A549 (cell line): ENCODE results near the gene HNRNPUL1. TPM values are rescaled to one million over a fixed set of nuclear protein-coding genes. Genes with fewer than 3 reads are reported as not detected.

Experiments used
- ATAC-seq, 2 experiments: fragments of 200-7000 bp in 1 of 2; fragments of >200 bp in 1 of 2; cut with Nextera tagmentation in 1 of 2; cut with Tn5 transposase in 1 of 2; 3 replicates each; pipeline versions ENCODE4 v1.8.0 to v1.9.1; 2018 to 2020; ENCODE audit warnings: mild to moderate bottlenecking in 1 of 2, moderate library complexity in 1 of 2
- CTCF ChIA-PET: fragments of 300-600 bp; sonication (Branson Sonifier 250); formaldehyde crosslinking; extraction: SDS; loops from one replicate; lab custom pipeline; 2021; ENCODE audit warnings: antibody characterized with exemption, inconsistent platforms; lab: Yijun Ruan, JAX
- POLR2A ChIA-PET: fragments of 350-600 bp; formaldehyde crosslinking; extraction: SDS; loops from one replicate; lab custom pipeline; 2021; ENCODE audit warnings: antibody characterized with exemption, inconsistent platforms; lab: Yijun Ruan, JAX
- DNase-seq, 2 experiments: peaks; one replicate each; pipeline versions ENCODE4 v3.0.0 to v3.0.0-alpha.2; 2011 to 2016; ENCODE audit warnings: low read depth in 1 of 2, low spot score in 1 of 2
- FAIRE-seq: peaks from 2 replicates; lab custom pipeline; 2011; peaks lifted over from hg19 to GRCh38; lab: Jason Lieb, UNC
- H3K27ac ChIP-seq, 2 experiments: fragments of >200 bp; sonication (Bioruptor Twin); formaldehyde crosslinking; 3 replicates each; pipeline ENCODE4 v1.5.1; 2016 to 2017
- H3K4me1 ChIP-seq: fragments of >200 bp; sonication (Bioruptor Twin); formaldehyde crosslinking; 3 replicates; pipeline ENCODE4 v1.6.1; 2016
- H3K4me2 ChIP-seq: fragments of >200 bp; sonication (Bioruptor Twin); formaldehyde crosslinking; 3 replicates; pipeline ENCODE4 v1.6.1; 2016
- H3K4me3 ChIP-seq: fragments of >200 bp; sonication (Bioruptor Twin); formaldehyde crosslinking; 3 replicates; pipeline ENCODE4 v1.5.1; 2016
- H3K9me3 ChIP-seq: fragments of >200 bp; sonication (Bioruptor Twin); formaldehyde crosslinking; 3 replicates; pipeline ENCODE4 v1.6.1; 2016
- BCL3 ChIP-seq: fragments of >200 bp; sonication (Bioruptor Twin); formaldehyde crosslinking; IDR thresholded peaks from 3 replicates; pipeline ENCODE4 v1.6.1; 2016
- BHLHE40 ChIP-seq: IDR thresholded peaks from 2 replicates; pipeline ENCODE4 v1.6.1; 2012; ENCODE audit warnings: low read depth, low read length, inconsistent platforms
- CEBPB ChIP-seq, 2 experiments: fragments of >200 bp in 1 of 2; sonication (Bioruptor Twin) in 1 of 2; formaldehyde crosslinking in 1 of 2; IDR thresholded peaks; 2 replicates each; pipeline ENCODE4 v1.6.1; 2012 to 2016
- CHD4 ChIP-seq: fragments of 200-600 bp; sonication (generic); IDR thresholded peaks from 2 replicates; pipeline ENCODE4 v1.6.1; 2016; ENCODE audit warnings: antibody characterized with exemption, mild to moderate bottlenecking, borderline replicate concordance
- CTCF ChIP-seq: fragments of >200 bp; sonication (Bioruptor Twin); formaldehyde crosslinking; IDR thresholded peaks from 3 replicates; pipeline ENCODE4 v1.5.1; 2016
- ESRRA ChIP-seq: fragments of 150-350 bp; IDR thresholded peaks from 2 replicates; pipeline ENCODE4 v1.6.1; 2014; ENCODE audit warnings: mild to moderate bottlenecking, low read length, borderline replicate concordance
- FOSB ChIP-seq: fragments of 250-450 bp; sonication (Bioruptor Pico); IDR thresholded peaks from 2 replicates; pipeline ENCODE4 v1.5.0; 2020; ENCODE audit warnings: mild to moderate bottlenecking, moderate library complexity
- HMGXB4 ChIP-seq: fragments of 250-450 bp; sonication (Bioruptor Pico); IDR thresholded peaks from 2 replicates; pipeline ENCODE4 v1.5.0; 2021; ENCODE audit warnings: mild to moderate bottlenecking, moderate library complexity, borderline replicate concordance
- HOXB13 ChIP-seq: fragments of 250-450 bp; sonication (Bioruptor Pico); IDR thresholded peaks from 2 replicates; pipeline ENCODE4 v1.5.0; 2020; ENCODE audit warnings: low read depth, mild to moderate bottlenecking, moderate library complexity
- HOXB5 ChIP-seq: fragments of 250-450 bp; sonication (Bioruptor Pico); IDR thresholded peaks from 2 replicates; pipeline ENCODE4 v1.5.0; 2020; ENCODE audit warnings: mild to moderate bottlenecking, moderate library complexity
- KDM5A ChIP-seq: fragments of 200-600 bp; sonication (generic); IDR thresholded peaks from 2 replicates; pipeline ENCODE4 v1.6.1; 2016; ENCODE audit warnings: antibody characterized with exemption, mild to moderate bottlenecking
- MAFK ChIP-seq: fragments of 450-650 bp; IDR thresholded peaks from 2 replicates; pipeline ENCODE4 v1.6.1; 2014; ENCODE audit not compliant: partially characterized antibody
- MAZ ChIP-seq: fragments of 150-350 bp; IDR thresholded peaks from 2 replicates; pipeline ENCODE4 v1.6.1; 2014; ENCODE audit warnings: antibody characterized with exemption, low read depth, low read length, borderline replicate concordance
- MYC ChIP-seq: IDR thresholded peaks from 2 replicates; pipeline ENCODE4 v1.6.1; 2012; ENCODE audit warnings: mild to moderate bottlenecking, inconsistent platforms, low read length, improper control_type of control experiment, borderline replicate concordance
- NFE2L2 ChIP-seq: fragments of 150-350 bp; conservative IDR thresholded peaks from 2 replicates; pipeline ENCODE4 v1.6.1; 2014; ENCODE audit warnings: low read length
- PHF8 ChIP-seq: fragments of 200-600 bp; sonication (generic); IDR thresholded peaks from 2 replicates; pipeline ENCODE4 v1.6.1; 2016; ENCODE audit warnings: low read depth, mild to moderate bottlenecking, antibody characterized with exemption, moderate library complexity, borderline replicate concordance
- POLR2A ChIP-seq: IDR thresholded peaks from 2 replicates; pipeline ENCODE4 v1.6.1; 2012; ENCODE audit warnings: mild to moderate bottlenecking, low read length
- POLR2AphosphoS2 ChIP-seq: conservative IDR thresholded peaks from 2 replicates; pipeline ENCODE4 v1.6.1; 2012; ENCODE audit warnings: low read length, improper control_type of control experiment, inconsistent platforms
- RAD21 ChIP-seq, 2 experiments: fragments of >200 bp in 1 of 2; sonication (Bioruptor Twin) in 1 of 2; formaldehyde crosslinking in 1 of 2; IDR thresholded peaks in 1 of 2; conservative IDR thresholded peaks in 1 of 2; 2 replicates in 1 of 2; 3 replicates in 1 of 2; pipeline ENCODE4 v1.6.1; 2012 to 2018; ENCODE audit warnings: inconsistent platforms in 1 of 2
- TFCP2L1 ChIP-seq: fragments of 250-450 bp; sonication (Bioruptor Pico); IDR thresholded peaks from 2 replicates; pipeline ENCODE4 v1.5.0; 2021; ENCODE audit warnings: mild to moderate bottlenecking
- ZFP36 ChIP-seq: fragments of 450-650 bp; IDR thresholded peaks from 2 replicates; pipeline ENCODE4 v1.6.1; 2014; ENCODE audit warnings: borderline replicate concordance; ENCODE audit not compliant: partially characterized antibody
- WGBS: methylation state at CpG from one replicate; pipeline ENCODE4 v1.1.6; 2017; ENCODE audit errors: missing lambda C conversion rate; 5-methylcytosine and 5-hydroxymethylcytosine counted together
- polyA plus RNA-seq, 4 experiments: library from polyadenylated mRNA; depleted of rRNA in 3 of 4; stranded (reverse); fragments of >200 nt; fragmentation: RNase III in 1 of 4; extraction: RNeasy Plus Mini Kit Qiagen cat#74134 plus additional on column Dnase treatment in 1 of 4; gene quantifications; 2 replicates in 3 of 4; 3 replicates in 1 of 4; pipeline ENCODE4 v1.2.3, GENCODE V29; 2011 to 2017
- TF ChIP-seq, protein P1 (sequence below): IDR thresholded peaks from 2 replicates; pipeline ENCODE4 v1.6.1; 2012
- TF ChIP-seq, protein P2 (sequence below): fragments of 200-600 bp; sonication (generic); IDR thresholded peaks from 2 replicates; pipeline ENCODE4 v1.6.1; 2016; ENCODE audit warnings: antibody characterized with exemption, mild to moderate bottlenecking, moderate library complexity
- TF ChIP-seq, protein P3 (sequence below): IDR thresholded peaks from 2 replicates; pipeline ENCODE4 v1.6.1; 2012; ENCODE audit warnings: low read depth, borderline replicate concordance

HNRNPUL1 gene
- polyA plus RNA-seq, 2 of the 4 experiments (the other 2 are of a cell fraction), result 89.5 to 278 TPM

DNA sequence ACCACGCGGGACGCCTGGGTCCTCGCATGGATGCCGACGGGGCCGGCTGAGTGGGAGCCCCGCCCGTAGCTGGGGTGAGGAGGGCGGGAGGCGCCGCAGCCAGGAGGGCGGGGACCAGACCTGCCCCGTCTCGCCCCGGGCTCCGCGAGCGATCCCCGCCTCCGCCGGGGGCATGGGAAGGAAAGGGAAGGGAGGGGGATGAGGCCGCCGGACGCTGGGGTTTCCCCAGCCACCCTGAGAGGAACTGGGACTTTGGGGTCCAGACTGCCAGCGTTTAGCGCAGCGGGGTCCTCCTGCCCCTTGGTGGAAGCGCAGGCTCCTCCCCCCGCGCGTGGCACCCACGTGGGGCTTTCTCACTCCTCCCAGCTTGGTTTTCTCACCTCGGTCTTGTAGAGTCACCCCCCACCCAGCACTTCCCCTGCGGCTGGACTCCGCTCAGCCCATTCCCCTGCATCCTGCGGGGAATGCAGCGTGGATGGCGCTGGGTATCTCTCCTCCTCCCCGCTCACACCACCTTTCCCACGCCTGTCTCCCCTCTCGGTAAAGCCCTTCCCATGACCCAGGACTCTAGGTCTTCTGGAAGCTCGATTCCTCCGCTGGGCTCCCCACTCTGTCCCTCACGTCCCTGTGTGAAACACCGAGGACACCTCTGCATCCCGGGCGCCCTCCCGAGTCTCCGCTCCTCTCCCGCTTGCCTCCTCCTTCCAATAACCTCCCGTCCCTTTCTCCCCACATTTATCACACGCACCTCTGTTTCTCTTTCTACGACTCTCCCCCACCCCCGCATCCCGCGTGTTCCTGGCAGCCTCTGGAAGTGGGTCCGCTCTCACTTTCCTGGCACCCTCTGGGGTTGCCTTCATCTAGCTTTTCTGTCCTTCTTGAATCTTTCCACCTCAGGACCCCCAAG is 87.4 kb downstream of the HNRNPUL1 start (continued):
- TF ChIP-seq FOSB (CRISPR knock-in tag) (no peak), PHF8 (no peak), POLR2AphosphoS2 (no peak), HOXB5 (CRISPR knock-in tag) (no peak), HMGXB4 (no peak), HOXB13 (CRISPR knock-in tag) (no peak), POLR2A (0 out of 2 replicates have a peak, but pooled peaks have one; percentile 8), RAD21 (conservative IDR thresholded peaks at IDR 0.05 in 1 of 2, IDR thresholded peaks at IDR 0.05 in 1 of 2) (no peak), CHD4 (no peak), ESRRA (no peak), MAZ (no peak), CEBPB (IDR thresholded peaks at IDR 0.05) (no peak), MYC (peak; percentile 73; the same call in 1 of the 2 replicates), ZFP36 (no peak), KDM5A (no peak)
- TF ChIP-seq, all 56 proteins: peak for 6

DNA sequence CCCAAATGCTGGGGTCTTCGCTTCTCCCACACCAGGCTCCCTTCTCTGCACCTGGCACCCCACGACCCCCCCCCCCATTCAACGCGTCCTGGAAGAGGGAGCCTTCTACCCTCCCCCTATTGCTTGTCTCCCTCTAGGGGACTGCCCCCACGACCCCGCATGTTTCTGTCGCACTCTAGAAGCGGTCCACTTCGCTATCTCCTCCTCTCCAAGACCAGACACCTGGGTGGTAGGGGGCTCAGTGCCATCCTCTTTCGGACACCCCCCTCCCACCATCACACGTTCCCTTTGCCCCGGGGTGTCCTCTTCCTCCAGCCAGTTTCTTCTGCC is 88.1 kb downstream of the HNRNPUL1 start:
- WGBS, result under 1% methylated on average over 11 of the region's 12 CpGs
- peak overlapping the region; percentile 90 for H3K4me2 ChIP-seq
- POLR2A ChIA-PET, result interaction anchor here (0.8 to 5.6 kb wide), 8 partner anchors 9 to 88 kb away, joined by 3 to 96 read pairs (median 6); partner anchors contain the start of genes B9D2, CCDC97, DMAC2 and HNRNPUL1
- DNase-seq, result no peak
- CTCF ChIA-PET, result interaction anchor here (0.6 to 9.4 kb wide), 47 partner anchors 8 to 691 kb away, joined by 3 to 197 read pairs (median 5); partner anchors contain the start of genes B9D2, CCDC97, CYP2S1 and DMAC2
- no peak for ATAC-seq
- no peak for FAIRE-seq
- TF ChIP-seq NFE2L2 (no peak), MAZ (no peak), PHF8 (no peak), ZFP36 (no peak), BHLHE40 (no peak), CTCF (no peak), HMGXB4 (no peak), BCL3 (no peak), TFCP2L1 (CRISPR knock-in tag) (no peak), MAFK (no peak)
- TF ChIP-seq, protein P1, sequence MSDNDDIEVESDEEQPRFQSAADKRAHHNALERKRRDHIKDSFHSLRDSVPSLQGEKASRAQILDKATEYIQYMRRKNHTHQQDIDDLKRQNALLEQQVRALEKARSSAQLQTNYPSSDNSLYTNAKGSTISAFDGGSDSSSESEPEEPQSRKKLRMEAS, result no peak
- TF ChIP-seq, protein P2, sequence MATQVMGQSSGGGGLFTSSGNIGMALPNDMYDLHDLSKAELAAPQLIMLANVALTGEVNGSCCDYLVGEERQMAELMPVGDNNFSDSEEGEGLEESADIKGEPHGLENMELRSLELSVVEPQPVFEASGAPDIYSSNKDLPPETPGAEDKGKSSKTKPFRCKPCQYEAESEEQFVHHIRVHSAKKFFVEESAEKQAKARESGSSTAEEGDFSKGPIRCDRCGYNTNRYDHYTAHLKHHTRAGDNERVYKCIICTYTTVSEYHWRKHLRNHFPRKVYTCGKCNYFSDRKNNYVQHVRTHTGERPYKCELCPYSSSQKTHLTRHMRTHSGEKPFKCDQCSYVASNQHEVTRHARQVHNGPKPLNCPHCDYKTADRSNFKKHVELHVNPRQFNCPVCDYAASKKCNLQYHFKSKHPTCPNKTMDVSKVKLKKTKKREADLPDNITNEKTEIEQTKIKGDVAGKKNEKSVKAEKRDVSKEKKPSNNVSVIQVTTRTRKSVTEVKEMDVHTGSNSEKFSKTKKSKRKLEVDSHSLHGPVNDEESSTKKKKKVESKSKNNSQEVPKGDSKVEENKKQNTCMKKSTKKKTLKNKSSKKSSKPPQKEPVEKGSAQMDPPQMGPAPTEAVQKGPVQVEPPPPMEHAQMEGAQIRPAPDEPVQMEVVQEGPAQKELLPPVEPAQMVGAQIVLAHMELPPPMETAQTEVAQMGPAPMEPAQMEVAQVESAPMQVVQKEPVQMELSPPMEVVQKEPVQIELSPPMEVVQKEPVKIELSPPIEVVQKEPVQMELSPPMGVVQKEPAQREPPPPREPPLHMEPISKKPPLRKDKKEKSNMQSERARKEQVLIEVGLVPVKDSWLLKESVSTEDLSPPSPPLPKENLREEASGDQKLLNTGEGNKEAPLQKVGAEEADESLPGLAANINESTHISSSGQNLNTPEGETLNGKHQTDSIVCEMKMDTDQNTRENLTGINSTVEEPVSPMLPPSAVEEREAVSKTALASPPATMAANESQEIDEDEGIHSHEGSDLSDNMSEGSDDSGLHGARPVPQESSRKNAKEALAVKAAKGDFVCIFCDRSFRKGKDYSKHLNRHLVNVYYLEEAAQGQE, result no peak
- TF ChIP-seq, protein P3, sequence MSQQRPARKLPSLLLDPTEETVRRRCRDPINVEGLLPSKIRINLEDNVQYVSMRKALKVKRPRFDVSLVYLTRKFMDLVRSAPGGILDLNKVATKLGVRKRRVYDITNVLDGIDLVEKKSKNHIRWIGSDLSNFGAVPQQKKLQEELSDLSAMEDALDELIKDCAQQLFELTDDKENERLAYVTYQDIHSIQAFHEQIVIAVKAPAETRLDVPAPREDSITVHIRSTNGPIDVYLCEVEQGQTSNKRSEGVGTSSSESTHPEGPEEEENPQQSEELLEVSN, result no peak
- H3K4me1 ChIP-seq, result peaks cover 15% of the 10 kb centered on the region
- H3K27ac ChIP-seq, result peak overlapping the region; percentile 90 to 92
- peak overlapping the region; percentile 72 for H3K4me3 ChIP-seq
- no peaks in the 10 kb centered on the region for H3K9me3 ChIP-seq
